PC-3 (cell line): ENCODE measurements around the gene HINT3. TPM values are rescaled to one million over a fixed set of nuclear protein-coding genes. Genes with fewer than 3 reads are reported as not detected.

Source experiments
- ATAC-seq: fragments of 200-7000 bp; cut with Tn5 transposase; 2 replicates; pipeline ENCODE4 v1.9.1; 2020; ENCODE audit warnings: mild to moderate bottlenecking, moderate library complexity
- BruUV-seq: library from RNA; stranded (reverse); fragments of 400-500 nt; replicated peaks from 2 replicates; lab custom pipeline; 2021; lab: Mats Ljungman, UMichigan
- CTCF ChIA-PET: fragments of 300-600 bp; sonication (Branson Sonifier 250); formaldehyde crosslinking; loops from one replicate; lab custom pipeline; 2022; ENCODE audit warnings: antibody characterized with exemption; lab: Charles Lee
- POLR2A ChIA-PET: fragments of 300-600 bp; sonication (Branson Sonifier 250); formaldehyde crosslinking; loops from one replicate; lab custom pipeline; 2022; ENCODE audit warnings: antibody characterized with exemption; ENCODE audit not compliant: unreplicated experiment; lab: Charles Lee
- DNase-seq: peaks from one replicate; pipeline ENCODE4 v3.0.0-alpha.2; 2015
- H2AFZ ChIP-seq: fragments of 300-600 bp; sonication (generic); 2 replicates; pipeline ENCODE4 v1.6.0; 2016; ENCODE audit warnings: antibody characterized with exemption, low read length
- H3F3A ChIP-seq: fragments of 300-600 bp; sonication (generic); one replicate; pipeline ENCODE4 v1.6.0; 2017; ENCODE audit warnings: antibody characterized with exemption, low read length, control low read depth, mild to moderate bottlenecking; ENCODE audit not compliant: unreplicated experiment
- H3K27ac ChIP-seq: fragments of 300-600 bp; sonication (generic); 2 replicates; pipeline ENCODE4 v1.5.1; 2016; ENCODE audit warnings: mild to moderate bottlenecking, low read length
- H3K27me3 ChIP-seq: fragments of 300-600 bp; sonication (generic); 2 replicates; pipeline ENCODE4 v1.6.1; 2016; ENCODE audit warnings: low read length, mixed read lengths
- H3K36me3 ChIP-seq: fragments of 300-600 bp; sonication (generic); 2 replicates; pipeline ENCODE4 v1.6.1; 2016; ENCODE audit warnings: low read depth, mixed run types, low read length, mixed read lengths
- H3K4me1 ChIP-seq: fragments of 300-600 bp; sonication (generic); 2 replicates; pipeline ENCODE4 v1.5.1; 2016; ENCODE audit warnings: low read length; ENCODE audit not compliant: insufficient read depth
- H3K4me2 ChIP-seq: fragments of 300-600 bp; sonication (generic); 2 replicates; pipeline ENCODE4 v1.6.0; 2016; ENCODE audit warnings: low read length
- H3K4me3 ChIP-seq: fragments of 300-600 bp; sonication (generic); 2 replicates; pipeline ENCODE4 v1.5.1; 2016; ENCODE audit warnings: mild to moderate bottlenecking, low read length, mixed read lengths
- H3K79me2 ChIP-seq: fragments of 300-600 bp; sonication (generic); 2 replicates; pipeline ENCODE4 v1.6.1; 2017; ENCODE audit warnings: low read length, mixed read lengths
- H3K9ac ChIP-seq: fragments of 300-600 bp; sonication (generic); 2 replicates; pipeline ENCODE4 v1.6.0; 2016; ENCODE audit warnings: mild to moderate bottlenecking, low read length
- H3K9me2 ChIP-seq: fragments of 300-600 bp; sonication (generic); replicated peaks from 2 replicates; pipeline ENCODE4 v1.6.1; 2016; ENCODE audit warnings: mixed run types, low read length, mixed read lengths
- H3K9me3 ChIP-seq: fragments of 300-600 bp; sonication (generic); 2 replicates; pipeline ENCODE4 v1.6.1; 2016; ENCODE audit warnings: low read length, mixed read lengths
- H4K20me1 ChIP-seq: fragments of 300-600 bp; sonication (generic); 2 replicates; pipeline ENCODE4 v1.6.1; 2016; ENCODE audit warnings: low read length, mixed read lengths
- EZH2 ChIP-seq: fragments of 300-600 bp; sonication (generic); IDR thresholded peaks from one replicate; pipeline ENCODE4 v1.6.1; 2017; ENCODE audit warnings: antibody characterized with exemption, mild to moderate bottlenecking, low read length; ENCODE audit not compliant: unreplicated experiment
- EZH2phosphoT487 ChIP-seq: fragments of 300-600 bp; sonication (generic); IDR thresholded peaks from 2 replicates; pipeline ENCODE4 v1.6.1; 2018; ENCODE audit warnings: mild to moderate bottlenecking, antibody characterized with exemption, low read length, borderline replicate concordance
- intact Hi-C: fragments of 100-400 bp; cut with micrococcal nuclease; formaldehyde crosslinking; loops from 2 replicates; pipeline ENCODE4 v1.9.0; 2023
- total RNA-seq: library from RNA; depleted of rRNA; stranded (reverse); fragments of >200 nt; gene quantifications from 2 replicates; pipeline ENCODE4 v1.2.3, GENCODE V29; 2014
- TF ChIP-seq, protein P1 (sequence below): fragments of 300-600 bp; sonication (generic); conservative IDR thresholded peaks from 2 replicates; pipeline ENCODE4 v1.5.1; 2017; ENCODE audit warnings: antibody characterized with exemption, low read depth, mild to moderate bottlenecking, low read length

HINT3 gene
- total RNA-seq, 1 experiment from 2014 or later, result 7.8 TPM

- ATAC-seq (no peak), DNase-seq (no peak)
- no peak overlapping the region for H3K9ac ChIP-seq
- H3K4me1 ChIP-seq, result peaks cover 21% of the 10 kb centered on the region
- H3K9me2 ChIP-seq, result no peaks in the 10 kb centered on the region
- H3K4me3 ChIP-seq, result no peak overlapping the region
- no peaks in the 10 kb centered on the region for H4K20me1 ChIP-seq
- no peaks in the 10 kb centered on the region for H3F3A ChIP-seq
- no peaks in the 10 kb centered on the region for H3K9me3 ChIP-seq
- H3K79me2 ChIP-seq, result no peaks in the 10 kb centered on the region
- no peak overlapping the region for H2AFZ ChIP-seq
- CTCF ChIA-PET, result no interaction called here
- POLR2A ChIA-PET, result no interaction called here
- H3K4me2 ChIP-seq, result no peak overlapping the region
- no peak overlapping the region for H3K27ac ChIP-seq
- intact Hi-C loops, result no loop called here
- H3K36me3 ChIP-seq, result no peaks in the 10 kb centered on the region; the same call in 1 of the 2 replicates
- no TSS peak for BruUV-seq
- H3K27me3 ChIP-seq, result no peaks in the 10 kb centered on the region
- TF ChIP-seq, protein P1, sequence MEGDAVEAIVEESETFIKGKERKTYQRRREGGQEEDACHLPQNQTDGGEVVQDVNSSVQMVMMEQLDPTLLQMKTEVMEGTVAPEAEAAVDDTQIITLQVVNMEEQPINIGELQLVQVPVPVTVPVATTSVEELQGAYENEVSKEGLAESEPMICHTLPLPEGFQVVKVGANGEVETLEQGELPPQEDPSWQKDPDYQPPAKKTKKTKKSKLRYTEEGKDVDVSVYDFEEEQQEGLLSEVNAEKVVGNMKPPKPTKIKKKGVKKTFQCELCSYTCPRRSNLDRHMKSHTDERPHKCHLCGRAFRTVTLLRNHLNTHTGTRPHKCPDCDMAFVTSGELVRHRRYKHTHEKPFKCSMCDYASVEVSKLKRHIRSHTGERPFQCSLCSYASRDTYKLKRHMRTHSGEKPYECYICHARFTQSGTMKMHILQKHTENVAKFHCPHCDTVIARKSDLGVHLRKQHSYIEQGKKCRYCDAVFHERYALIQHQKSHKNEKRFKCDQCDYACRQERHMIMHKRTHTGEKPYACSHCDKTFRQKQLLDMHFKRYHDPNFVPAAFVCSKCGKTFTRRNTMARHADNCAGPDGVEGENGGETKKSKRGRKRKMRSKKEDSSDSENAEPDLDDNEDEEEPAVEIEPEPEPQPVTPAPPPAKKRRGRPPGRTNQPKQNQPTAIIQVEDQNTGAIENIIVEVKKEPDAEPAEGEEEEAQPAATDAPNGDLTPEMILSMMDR, result no peak
- TF ChIP-seq EZH2phosphoT487, result no peak
- no peak for TF ChIP-seq EZH2
Observed at GRCh38 chr6:125927761-125928160, 28.8 kb upstream of the HINT3 start.

DNA sequence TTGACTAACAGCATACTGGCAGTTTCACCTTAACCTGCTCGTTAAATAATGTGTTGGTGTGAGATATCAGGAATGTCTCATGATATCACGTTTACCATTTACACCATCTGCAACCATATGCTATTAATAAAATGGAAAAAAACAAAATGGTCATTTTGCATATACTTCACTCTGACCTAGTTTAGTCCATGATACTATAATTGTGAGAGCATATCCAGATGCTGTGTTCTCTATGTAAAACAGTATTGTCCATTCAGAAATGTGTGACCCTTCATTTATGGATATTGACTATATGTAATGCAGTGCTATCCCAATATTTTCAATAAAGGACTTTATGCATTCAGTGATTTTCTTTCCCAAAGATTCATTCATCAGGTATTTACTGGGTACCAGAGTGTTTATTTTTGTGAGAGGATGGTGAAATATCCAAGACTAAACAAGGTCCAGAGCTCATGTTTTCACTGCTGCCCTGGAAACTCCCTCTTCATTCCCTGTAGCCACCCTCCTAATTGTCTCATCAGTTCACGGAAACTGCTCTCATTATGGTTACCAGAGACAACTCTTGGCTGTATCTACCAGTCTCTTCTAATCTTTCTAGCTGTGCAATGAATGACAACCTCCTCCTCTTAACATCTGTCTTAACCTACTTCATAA, 25.7 kb upstream of the HINT3 start:
- no TSS peak for BruUV-seq
- DNase-seq (no peak), ATAC-seq (no peak)
- Histone ChIP-seq H3K79me2 (no peaks in the 10 kb centered on the region), H3K4me2 (no peak overlapping the region), H3K4me1 (no peaks in the 10 kb centered on the region), H4K20me1 (no peaks in the 10 kb centered on the region), H3K9ac (no peak overlapping the region), H3K9me2 (no peaks in the 10 kb centered on the region), H3K9me3 (no peaks in the 10 kb centered on the region), H3K27me3 (no peaks in the 10 kb centered on the region), H3K36me3 (no peaks in the 10 kb centered on the region), H2AFZ (no peak overlapping the region), H3K4me3 (no peak overlapping the region), H3K27ac (no peak overlapping the region), H3F3A (no peaks in the 10 kb centered on the region)
- intact Hi-C loops, result no loop called here
- POLR2A ChIA-PET, result no interaction called here
- TF ChIP-seq EZH2phosphoT487 (no peak), EZH2 (no peak)
- TF ChIP-seq, protein P1, result no peak
- CTCF ChIA-PET, result no interaction called here

GRCh38 chr6:125931733-125932450, 24.7 kb upstream of the HINT3 start:
- ChIA-PET CTCF (no interaction called here), POLR2A (no interaction called here)
- H3K79me2 ChIP-seq, result no peaks in the 10 kb centered on the region
- H2AFZ ChIP-seq, result no peak overlapping the region
- BruUV-seq, result no TSS peak
- no peaks in the 10 kb centered on the region for H3K4me1 ChIP-seq
- DNase-seq (no peak), ATAC-seq (no peak)
- H3F3A ChIP-seq, result no peaks in the 10 kb centered on the region
- TF ChIP-seq EZH2phosphoT487 (no peak), EZH2 (no peak)
- TF ChIP-seq, protein P1, result no peak
- H3K4me2 ChIP-seq, result no peak overlapping the region
- H3K27me3 ChIP-seq, result no peaks in the 10 kb centered on the region
- H3K27ac ChIP-seq, result no peak overlapping the region
- no peak overlapping the region for H3K9ac ChIP-seq
- no peak overlapping the region for H3K4me3 ChIP-seq
- no peaks in the 10 kb centered on the region for H4K20me1 ChIP-seq
- H3K9me3 ChIP-seq, result no peaks in the 10 kb centered on the region
- H3K36me3 ChIP-seq, result no peaks in the 10 kb centered on the region
- intact Hi-C loops, result no loop called here
- no peaks in the 10 kb centered on the region for H3K9me2 ChIP-seq
